GM23338 (cell line): Measurements from ENCODE around the gene KCTD13. TPM values are rescaled to one million over a fixed set of nuclear protein-coding genes. Genes with fewer than 3 reads are reported as not detected.

Experiments
- ATAC-seq: fragments of 200-7000 bp; cut with Tn5 transposase; 3 replicates; pipeline ENCODE4 v1.9.1; 2020
- DNase-seq: peaks from one replicate; pipeline ENCODE4 v3.0.0-alpha.2; 2015; ENCODE audit warnings: low spot score
- H2AFZ ChIP-seq: fragments of 200-600 bp; sonication (generic); 2 replicates; pipeline ENCODE4 v1.8.0; 2016; ENCODE audit warnings: antibody characterized with exemption, mild to moderate bottlenecking, moderate library complexity
- H3F3A ChIP-seq: fragments of 200-600 bp; sonication (generic); replicated peaks from 2 replicates; pipeline ENCODE4 v1.8.0; 2017; ENCODE audit warnings: antibody characterized with exemption, mixed run types, low read depth
- H3K27ac ChIP-seq: fragments of 200-600 bp; sonication (generic); 2 replicates; pipeline ENCODE4 v1.6.1; 2016; ENCODE audit warnings: low read depth
- H3K27me3 ChIP-seq: fragments of 200-600 bp; sonication (generic); 2 replicates; pipeline ENCODE4 v1.8.0; 2016; ENCODE audit warnings: mild to moderate bottlenecking, mixed run types, moderate library complexity; ENCODE audit not compliant: insufficient read depth
- H3K36me3 ChIP-seq: fragments of 200-600 bp; sonication (generic); 2 replicates; pipeline ENCODE4 v1.8.0; 2016; ENCODE audit warnings: mild to moderate bottlenecking; ENCODE audit not compliant: insufficient read depth
- H3K4me1 ChIP-seq: fragments of 200-600 bp; sonication (generic); 2 replicates; pipeline ENCODE4 v1.8.0; 2016; ENCODE audit warnings: mild to moderate bottlenecking, moderate library complexity; ENCODE audit not compliant: insufficient read depth
- H3K4me2 ChIP-seq: fragments of 200-600 bp; sonication (generic); 2 replicates; pipeline ENCODE4 v1.7.1; 2017; ENCODE audit warnings: mixed run types
- H3K4me3 ChIP-seq: fragments of 200-600 bp; sonication (generic); 2 replicates; pipeline ENCODE4 v1.6.1; 2016; ENCODE audit warnings: mixed run types
- H3K79me2 ChIP-seq: fragments of 200-600 bp; sonication (generic); replicated peaks from 2 replicates; pipeline ENCODE4 v1.8.0; 2017; ENCODE audit warnings: mild to moderate bottlenecking; ENCODE audit not compliant: insufficient read depth
- H3K9me2 ChIP-seq: fragments of 200-600 bp; sonication (generic); 2 replicates; pipeline ENCODE4 v1.8.0; 2017; ENCODE audit not compliant: insufficient read depth
- H4K20me1 ChIP-seq: fragments of 200-600 bp; sonication (generic); replicated peaks from 2 replicates; pipeline ENCODE4 v1.8.0; 2017; ENCODE audit warnings: mild to moderate bottlenecking; ENCODE audit not compliant: insufficient read depth
- H3K27ac Mint-ChIP-seq: 2 replicates; pipeline ENCODE4 v1.8.0; 2020; ENCODE audit warnings: inconsistent platforms, mild to moderate bottlenecking, moderate library complexity, mixed read lengths
- H3K27me3 Mint-ChIP-seq: 3 replicates; pipeline ENCODE4 v1.8.0; 2022; ENCODE audit warnings: low read depth, mild to moderate bottlenecking, moderate library complexity, mixed read lengths, inconsistent platforms; ENCODE audit not compliant: insufficient read depth, poor library complexity
- H3K36me3 Mint-ChIP-seq: 3 replicates; pipeline ENCODE4 v1.8.0; 2021; ENCODE audit warnings: low read depth, mild to moderate bottlenecking, inconsistent platforms, moderate library complexity, mixed read lengths
- H3K4me1 Mint-ChIP-seq: 3 replicates; pipeline ENCODE4 v1.8.0; 2020; ENCODE audit warnings: mild to moderate bottlenecking, inconsistent platforms, mixed read lengths
- H3K4me3 Mint-ChIP-seq: 3 replicates; pipeline ENCODE4 v1.8.0; 2021; ENCODE audit warnings: moderate library complexity, mild to moderate bottlenecking, inconsistent platforms, mixed read lengths
- H3K9me3 Mint-ChIP-seq: 3 replicates; pipeline ENCODE4 v1.8.0; 2020; ENCODE audit warnings: moderate library complexity, mild to moderate bottlenecking, inconsistent platforms, mixed read lengths
- CREB1 ChIP-seq: fragments of 250-450 bp; sonication (Bioruptor Pico); IDR thresholded peaks from 2 replicates; pipeline ENCODE4 v1.5.0; 2020; ENCODE audit warnings: low read depth, mild to moderate bottlenecking, moderate library complexity
- CTCF ChIP-seq, 2 experiments: fragments of 200-600 bp in 1 of 2; sonication (generic) in 1 of 2; conservative IDR thresholded peaks; 2 replicates each; pipeline versions ENCODE4 v1.5.1 to v1.6.1; 2016 to 2017; ENCODE audit warnings: antibody characterized with exemption in 2 of 2, low read depth in 2 of 2, mild to moderate bottlenecking in 2 of 2, moderate library complexity in 1 of 2
- EZH2 ChIP-seq: fragments of 200-600 bp; sonication (generic); IDR thresholded peaks from one replicate; pipeline ENCODE4 v1.8.0; 2017; ENCODE audit warnings: antibody characterized with exemption, mild to moderate bottlenecking, low read depth; ENCODE audit not compliant: unreplicated experiment
- EZH2phosphoT487 ChIP-seq: fragments of 200-600 bp; sonication (generic); IDR thresholded peaks from one replicate; pipeline ENCODE4 v1.8.1; 2018; ENCODE audit warnings: antibody characterized with exemption; ENCODE audit not compliant: unreplicated experiment
- JUNB ChIP-seq: IDR thresholded peaks from one replicate; pipeline ENCODE4 v1.6.1; 2016; ENCODE audit warnings: antibody characterized with exemption; ENCODE audit not compliant: unreplicated experiment
- NANOG ChIP-seq: IDR thresholded peaks from 2 replicates; pipeline ENCODE4 v1.6.1; 2016; ENCODE audit warnings: antibody characterized with exemption, borderline replicate concordance
- POLR2AphosphoS5 ChIP-seq: IDR thresholded peaks from 2 replicates; pipeline ENCODE4 v1.6.1; 2016; ENCODE audit warnings: antibody characterized with exemption, low read depth
- REST ChIP-seq: IDR thresholded peaks from one replicate; pipeline ENCODE4 v1.6.1; 2018; ENCODE audit warnings: antibody characterized with exemption; ENCODE audit not compliant: unreplicated experiment
- STAT1 ChIP-seq: IDR thresholded peaks from one replicate; pipeline ENCODE4 v1.6.1; 2016; ENCODE audit warnings: antibody characterized with exemption; ENCODE audit not compliant: unreplicated experiment
- ZNF114 ChIP-seq: fragments of 250-450 bp; sonication (Bioruptor Pico); IDR thresholded peaks from 2 replicates; pipeline ENCODE4 v1.5.0; 2020; ENCODE audit warnings: mild to moderate bottlenecking, moderate library complexity
- ZNF331 ChIP-seq: fragments of 250-450 bp; sonication (Bioruptor Pico); IDR thresholded peaks from 2 replicates; pipeline ENCODE4 v1.5.0; 2020; ENCODE audit warnings: low read depth, mild to moderate bottlenecking, moderate library complexity
- polyA plus RNA-seq: library from polyadenylated mRNA; unstranded; fragments of >200 nt; fragmentation: Nextera tagmentation; extraction: Ambion mirVana; gene quantifications from 2 replicates; pipeline ENCODE4 v1.2.1, GENCODE V29; 2016
- total RNA-seq: library from RNA; depleted of rRNA; stranded (reverse); fragments of >200 nt; shearing (Covaris generic); gene quantifications from 2 replicates; pipeline ENCODE4 v1.2.3, GENCODE V29; 2014
- TF ChIP-seq, protein P1 (sequence below): IDR thresholded peaks from 2 replicates; pipeline ENCODE4 v1.6.1; 2016; ENCODE audit warnings: antibody characterized with exemption
- TF ChIP-seq, protein P2 (sequence below): fragments of 250-450 bp; sonication (Bioruptor Pico); IDR thresholded peaks from 2 replicates; pipeline ENCODE4 v1.5.0; 2020; ENCODE audit warnings: mild to moderate bottlenecking, moderate library complexity

Gene KCTD13
- total and polyA plus RNA-seq, 2 experiments from 2014 or later, result 10.1 to 12.2 TPM

DNA sequence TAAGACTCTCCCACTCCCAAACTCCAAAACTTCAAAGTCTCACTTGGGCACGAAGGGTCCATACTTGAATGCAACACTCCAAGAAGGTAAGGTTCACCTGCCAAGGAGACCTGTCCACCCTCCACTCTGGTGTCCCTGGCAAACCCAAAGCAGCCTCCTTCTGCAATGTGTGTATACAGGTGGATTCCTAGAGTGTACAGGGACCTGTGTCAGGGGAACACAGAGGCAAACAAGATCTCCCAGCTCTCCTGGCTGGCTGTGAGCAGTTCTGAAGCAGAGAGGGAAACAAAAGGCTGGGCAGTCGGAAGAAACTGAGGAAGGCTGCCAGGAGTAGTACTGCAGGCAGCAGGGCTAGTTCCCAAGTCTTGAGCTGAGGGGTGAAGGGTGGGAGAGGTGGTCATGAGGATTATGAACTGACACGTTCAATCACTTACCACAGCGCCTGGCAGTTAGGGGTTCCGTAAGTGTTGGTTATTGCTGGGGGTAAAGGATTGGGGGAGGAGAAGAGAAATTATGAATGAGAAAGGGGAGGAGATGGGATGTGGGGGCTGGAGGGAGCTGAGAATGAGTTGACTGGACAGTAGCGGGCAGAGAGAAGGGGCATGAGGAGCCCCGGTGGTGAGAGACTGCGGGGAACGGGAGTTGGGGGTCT lies 795 bp downstream of the KCTD13 start:
- Mint-ChIP-seq H3K4me3 (peak overlapping the region; percentile 87), H3K27ac (no peak overlapping the region), H3K9me3 (no peaks in the 10 kb centered on the region), H3K36me3 (peaks cover 11% of the 10 kb centered on the region; the same call in 2 of the 3 replicates), H3K27me3 (peaks cover 5% of the 10 kb centered on the region), H3K4me1 (peaks cover 19% of the 10 kb centered on the region)
- H4K20me1 ChIP-seq, result no peaks in the 10 kb centered on the region; the same call in none of the 2 replicates
- H3K27me3 ChIP-seq, result no peaks in the 10 kb centered on the region
- TF ChIP-seq CTCF (conservative IDR thresholded peaks at IDR 0.05; ENCODE audit: low read depth in 2 of 2), result no peak
- TF ChIP-seq NANOG, result no peak
- no peak for TF ChIP-seq EZH2phosphoT487
- TF ChIP-seq, protein P1, sequence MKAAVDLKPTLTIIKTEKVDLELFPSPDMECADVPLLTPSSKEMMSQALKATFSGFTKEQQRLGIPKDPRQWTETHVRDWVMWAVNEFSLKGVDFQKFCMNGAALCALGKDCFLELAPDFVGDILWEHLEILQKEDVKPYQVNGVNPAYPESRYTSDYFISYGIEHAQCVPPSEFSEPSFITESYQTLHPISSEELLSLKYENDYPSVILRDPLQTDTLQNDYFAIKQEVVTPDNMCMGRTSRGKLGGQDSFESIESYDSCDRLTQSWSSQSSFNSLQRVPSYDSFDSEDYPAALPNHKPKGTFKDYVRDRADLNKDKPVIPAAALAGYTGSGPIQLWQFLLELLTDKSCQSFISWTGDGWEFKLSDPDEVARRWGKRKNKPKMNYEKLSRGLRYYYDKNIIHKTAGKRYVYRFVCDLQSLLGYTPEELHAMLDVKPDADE, result no peak
- TF ChIP-seq POLR2AphosphoS5, result no peak
- TF ChIP-seq ZNF114 (CRISPR knock-in tag), result no peak
- TF ChIP-seq ZNF331, result no peak
- TF ChIP-seq, protein P2, sequence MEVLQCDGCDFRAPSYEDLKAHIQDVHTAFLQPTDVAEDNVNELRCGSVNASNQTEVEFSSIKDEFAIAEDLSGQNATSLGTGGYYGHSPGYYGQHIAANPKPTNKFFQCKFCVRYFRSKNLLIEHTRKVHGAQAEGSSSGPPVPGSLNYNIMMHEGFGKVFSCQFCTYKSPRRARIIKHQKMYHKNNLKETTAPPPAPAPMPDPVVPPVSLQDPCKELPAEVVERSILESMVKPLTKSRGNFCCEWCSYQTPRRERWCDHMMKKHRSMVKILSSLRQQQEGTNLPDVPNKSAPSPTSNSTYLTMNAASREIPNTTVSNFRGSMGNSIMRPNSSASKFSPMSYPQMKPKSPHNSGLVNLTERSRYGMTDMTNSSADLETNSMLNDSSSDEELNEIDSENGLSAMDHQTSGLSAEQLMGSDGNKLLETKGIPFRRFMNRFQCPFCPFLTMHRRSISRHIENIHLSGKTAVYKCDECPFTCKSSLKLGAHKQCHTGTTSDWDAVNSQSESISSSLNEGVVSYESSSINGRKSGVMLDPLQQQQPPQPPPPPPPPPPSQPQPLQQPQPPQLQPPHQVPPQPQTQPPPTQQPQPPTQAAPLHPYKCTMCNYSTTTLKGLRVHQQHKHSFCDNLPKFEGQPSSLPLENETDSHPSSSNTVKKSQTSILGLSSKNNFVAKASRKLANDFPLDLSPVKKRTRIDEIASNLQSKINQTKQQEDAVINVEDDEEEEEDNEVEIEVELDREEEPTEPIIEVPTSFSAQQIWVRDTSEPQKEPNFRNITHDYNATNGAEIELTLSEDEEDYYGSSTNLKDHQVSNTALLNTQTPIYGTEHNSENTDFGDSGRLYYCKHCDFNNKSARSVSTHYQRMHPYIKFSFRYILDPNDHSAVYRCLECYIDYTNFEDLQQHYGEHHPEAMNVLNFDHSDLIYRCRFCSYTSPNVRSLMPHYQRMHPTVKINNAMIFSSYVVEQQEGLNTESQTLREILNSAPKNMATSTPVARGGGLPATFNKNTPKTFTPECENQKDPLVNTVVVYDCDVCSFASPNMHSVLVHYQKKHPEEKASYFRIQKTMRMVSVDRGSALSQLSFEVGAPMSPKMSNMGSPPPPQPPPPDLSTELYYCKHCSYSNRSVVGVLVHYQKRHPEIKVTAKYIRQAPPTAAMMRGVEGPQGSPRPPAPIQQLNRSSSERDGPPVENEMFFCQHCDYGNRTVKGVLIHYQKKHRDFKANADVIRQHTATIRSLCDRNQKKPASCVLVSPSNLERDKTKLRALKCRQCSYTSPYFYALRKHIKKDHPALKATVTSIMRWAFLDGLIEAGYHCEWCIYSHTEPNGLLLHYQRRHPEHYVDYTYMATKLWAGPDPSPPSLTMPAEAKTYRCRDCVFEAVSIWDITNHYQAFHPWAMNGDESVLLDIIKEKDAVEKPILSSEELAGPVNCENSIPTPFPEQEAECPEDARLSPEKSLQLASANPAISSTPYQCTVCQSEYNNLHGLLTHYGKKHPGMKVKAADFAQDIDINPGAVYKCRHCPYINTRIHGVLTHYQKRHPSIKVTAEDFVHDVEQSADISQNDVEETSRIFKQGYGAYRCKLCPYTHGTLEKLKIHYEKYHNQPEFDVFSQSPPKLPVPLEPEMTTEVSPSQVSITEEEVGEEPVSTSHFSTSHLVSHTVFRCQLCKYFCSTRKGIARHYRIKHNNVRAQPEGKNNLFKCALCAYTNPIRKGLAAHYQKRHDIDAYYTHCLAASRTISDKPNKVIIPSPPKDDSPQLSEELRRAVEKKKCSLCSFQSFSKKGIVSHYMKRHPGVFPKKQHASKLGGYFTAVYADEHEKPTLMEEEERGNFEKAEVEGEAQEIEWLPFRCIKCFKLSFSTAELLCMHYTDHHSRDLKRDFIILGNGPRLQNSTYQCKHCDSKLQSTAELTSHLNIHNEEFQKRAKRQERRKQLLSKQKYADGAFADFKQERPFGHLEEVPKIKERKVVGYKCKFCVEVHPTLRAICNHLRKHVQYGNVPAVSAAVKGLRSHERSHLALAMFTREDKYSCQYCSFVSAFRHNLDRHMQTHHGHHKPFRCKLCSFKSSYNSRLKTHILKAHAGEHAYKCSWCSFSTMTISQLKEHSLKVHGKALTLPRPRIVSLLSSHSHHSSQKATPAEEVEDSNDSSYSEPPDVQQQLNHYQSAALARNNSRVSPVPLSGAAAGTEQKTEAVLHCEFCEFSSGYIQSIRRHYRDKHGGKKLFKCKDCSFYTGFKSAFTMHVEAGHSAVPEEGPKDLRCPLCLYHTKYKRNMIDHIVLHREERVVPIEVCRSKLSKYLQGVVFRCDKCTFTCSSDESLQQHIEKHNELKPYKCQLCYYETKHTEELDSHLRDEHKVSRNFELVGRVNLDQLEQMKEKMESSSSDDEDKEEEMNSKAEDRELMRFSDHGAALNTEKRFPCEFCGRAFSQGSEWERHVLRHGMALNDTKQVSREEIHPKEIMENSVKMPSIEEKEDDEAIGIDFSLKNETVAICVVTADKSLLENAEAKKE, result no peak
- no peak for TF ChIP-seq EZH2
- TF ChIP-seq REST, result no peak
- no peak for TF ChIP-seq CREB1 (CRISPR knock-in tag)
- TF ChIP-seq JUNB, result no peak
- no peak for TF ChIP-seq STAT1
- ATAC-seq (peak; percentile 1; the same call in 1 of the 3 replicates), DNase-seq (peak; percentile 9)
- H3F3A ChIP-seq, result peaks cover 5% of the 10 kb centered on the region; the same call in 1 of the 2 replicates
- no peak overlapping the region for H3K27ac ChIP-seq
- H3K79me2 ChIP-seq, result peaks cover 25% of the 10 kb centered on the region
- no peaks in the 10 kb centered on the region for H3K9me2 ChIP-seq
- no peaks in the 10 kb centered on the region for H3K36me3 ChIP-seq
- H3K4me1 ChIP-seq, result peaks cover 14% of the 10 kb centered on the region; the same call in 1 of the 2 replicates
- H3K4me2 ChIP-seq, result peak overlapping the region; percentile 96
- H3K4me3 ChIP-seq, result peak overlapping the region; percentile 91
- H2AFZ ChIP-seq, result peak overlapping the region; percentile 88
